Nephron progenitor cell (in vitro differentiated cells): ENCODE data around the gene FUT4.
A peak's percentile ranks its signal among the peaks of the same experiment; 100 is the strongest.

Source experiments
- DNase-seq: peaks from one replicate; pipeline ENCODE4 v3.0.0; 2021
- H3K27ac Mint-ChIP-seq: 2 replicates; pipeline ENCODE4 v1.8.0; 2021; ENCODE audit warnings: mild to moderate bottlenecking, moderate library complexity, mixed read lengths
- H3K27me3 Mint-ChIP-seq: 2 replicates; pipeline ENCODE4 v1.8.0; 2021; ENCODE audit warnings: mild to moderate bottlenecking, low read depth, mixed read lengths; ENCODE audit not compliant: poor library complexity
- H3K36me3 Mint-ChIP-seq: 2 replicates; pipeline ENCODE4 v1.8.0; 2021; ENCODE audit warnings: low read depth, mixed read lengths
- H3K4me1 Mint-ChIP-seq: 2 replicates; pipeline ENCODE4 v1.8.0; 2021; ENCODE audit warnings: mixed read lengths
- H3K4me3 Mint-ChIP-seq: 2 replicates; pipeline ENCODE4 v1.8.0; 2021; ENCODE audit warnings: mild to moderate bottlenecking, moderate library complexity, mixed read lengths
- H3K9me3 Mint-ChIP-seq: 2 replicates; pipeline ENCODE4 v1.8.0; 2021; ENCODE audit warnings: mild to moderate bottlenecking, moderate library complexity, mixed read lengths
- CTCF ChIP-seq: fragments of 200-600 bp; sonication (generic); IDR thresholded peaks from 2 replicates; pipeline ENCODE4 v1.5.0; 2021; ENCODE audit warnings: antibody characterized with exemption

The FUT4 gene

GRCh38 chr11:94585399-94585798 lies 41.7 kb downstream of the FUT4 start:
- no peak for DNase-seq
- Mint-ChIP-seq H3K27ac (no peak overlapping the region), H3K4me3 (no peak overlapping the region), H3K4me1 (peaks cover 39% of the 10 kb centered on the region), H3K27me3 (no peaks in the 10 kb centered on the region), H3K36me3 (no peaks in the 10 kb centered on the region), H3K9me3 (no peaks in the 10 kb centered on the region)
- no peak for TF ChIP-seq CTCF

GRCh38 chr11:94586546-94586945 lies 42.8 kb downstream of the FUT4 start:
- Mint-ChIP-seq H3K4me3 (no peak overlapping the region), H3K4me1 (peaks cover 39% of the 10 kb centered on the region), H3K27ac (no peak overlapping the region), H3K9me3 (no peaks in the 10 kb centered on the region), H3K27me3 (peaks cover 5% of the 10 kb centered on the region), H3K36me3 (no peaks in the 10 kb centered on the region)
- TF ChIP-seq CTCF, result no peak
- no peak for DNase-seq

GRCh38 chr11:94586978-94587377 lies 43.3 kb downstream of the FUT4 start:
- Mint-ChIP-seq H3K27ac (no peak overlapping the region), H3K27me3 (peaks cover 5% of the 10 kb centered on the region), H3K4me1 (peaks cover 39% of the 10 kb centered on the region), H3K36me3 (no peaks in the 10 kb centered on the region), H3K9me3 (no peaks in the 10 kb centered on the region), H3K4me3 (no peak overlapping the region)
- no peak for TF ChIP-seq CTCF
- no peak for DNase-seq

- peak; percentile 5 for DNase-seq
- TF ChIP-seq CTCF, result no peak
- Mint-ChIP-seq H3K9me3 (no peaks in the 10 kb centered on the region), H3K27ac (peak overlapping the region; percentile 53), H3K27me3 (peaks cover 13% of the 10 kb centered on the region), H3K36me3 (no peaks in the 10 kb centered on the region), H3K4me3 (no peak overlapping the region), H3K4me1 (peaks cover 39% of the 10 kb centered on the region)
Measured at GRCh38 chr11:94588366-94588942, 44.7 kb downstream of the FUT4 start.

- Mint-ChIP-seq H3K27me3 (peaks cover 13% of the 10 kb centered on the region), H3K36me3 (no peaks in the 10 kb centered on the region), H3K4me1 (peaks cover 39% of the 10 kb centered on the region), H3K4me3 (no peak overlapping the region), H3K9me3 (no peaks in the 10 kb centered on the region), H3K27ac (no peak overlapping the region)
- DNase-seq, result no peak
- TF ChIP-seq CTCF, result no peak
Measured at GRCh38 chr11:94590352-94591041, 46.8 kb downstream of the FUT4 start.

GRCh38 chr11:94593030-94593429 lies 49.3 kb downstream of the FUT4 start:
- H3K27me3 Mint-ChIP-seq, result peaks cover 13% of the 10 kb centered on the region
- no peak overlapping the region for H3K4me3 Mint-ChIP-seq
- DNase-seq, result no peak
- TF ChIP-seq CTCF, result no peak
- peaks cover 28% of the 10 kb centered on the region for H3K4me1 Mint-ChIP-seq
- no peaks in the 10 kb centered on the region for H3K9me3 Mint-ChIP-seq
- no peaks in the 10 kb centered on the region for H3K36me3 Mint-ChIP-seq
- H3K27ac Mint-ChIP-seq, result no peak overlapping the region
